CD14-positive monocyte (primary cell): ENCODE data around the gene SCUBE1. TPM values are rescaled to one million over a fixed set of nuclear protein-coding genes. Genes with fewer than 3 reads are reported as not detected.

ENCODE experiments used
- DNase-seq, 3 donors: peaks; one replicate each; pipeline ENCODE4 v3.0.0-alpha.2; 2011 to 2022
- H2AFZ ChIP-seq: 2 replicates; pipeline ENCODE4 v1.6.0; 2012; ENCODE audit warnings: mild to moderate bottlenecking, low read depth, low read length, inconsistent platforms; ENCODE audit not compliant: insufficient read depth, poor library complexity, severe bottlenecking
- H3K27ac ChIP-seq, 2 donors: 1 replicate in 1 of 2; 2 replicates in 1 of 2; pipeline ENCODE4 v1.5.1; 2012 to 2013; ENCODE audit warnings: low read length in 2 of 2, control low read depth in 1 of 2, inconsistent platforms in 1 of 2, low read depth in 1 of 2, mild to moderate bottlenecking in 1 of 2
- H3K27me3 ChIP-seq, 2 donors: one replicate each; pipeline versions ENCODE4 v1.6.0 to v1.6.1; 2011 to 2013; ENCODE audit warnings: low read length in 2 of 2; ENCODE audit not compliant: control insufficient read depth in 2 of 2, insufficient read depth in 2 of 2
- H3K36me3 ChIP-seq, 2 donors: replicated peaks in 1 of 2; 1 replicate in 1 of 2; 2 replicates in 1 of 2; pipeline versions ENCODE4 v1.5.1 to v1.6.1; 2012 to 2013; ENCODE audit warnings: low read length in 2 of 2, control low read depth in 1 of 2, inconsistent platforms in 1 of 2, mild to moderate bottlenecking in 1 of 2; ENCODE audit not compliant: insufficient read depth in 2 of 2, control insufficient read depth in 1 of 2
- H3K4me1 ChIP-seq, 2 donors: 1 replicate in 1 of 2; 2 replicates in 1 of 2; pipeline versions ENCODE4 v1.5.1 to v1.6.1; 2012 to 2013; ENCODE audit warnings: low read length in 2 of 2, control low read depth in 1 of 2, inconsistent platforms in 1 of 2, mild to moderate bottlenecking in 1 of 2, moderate library complexity in 1 of 2; ENCODE audit not compliant: insufficient read depth in 2 of 2, control insufficient read depth in 1 of 2
- H3K4me2 ChIP-seq: replicated peaks from 2 replicates; pipeline ENCODE3; 2012; ENCODE audit warnings: low read length, moderate library complexity, mild to moderate bottlenecking; ENCODE audit not compliant: poor library complexity, severe bottlenecking; ENCODE audit errors: extremely low read depth
- H3K4me3 ChIP-seq, 3 experiments: fragments of 200-600 bp in 1 of 3; sonication (generic) in 1 of 3; replicated peaks in 1 of 3; 1 replicate in 2 of 3; 2 replicates in 1 of 3; pipeline ENCODE4 v1.5.1; 2011 to 2013; ENCODE audit warnings: low read length in 3 of 3, mild to moderate bottlenecking in 3 of 3, control low read depth in 2 of 3, low read depth in 2 of 3, inconsistent platforms in 1 of 3, moderate library complexity in 1 of 3
- H3K79me2 ChIP-seq: 2 replicates; pipeline ENCODE4 v1.6.0; 2012; ENCODE audit warnings: mild to moderate bottlenecking, control low read depth, inconsistent platforms, low read length, moderate library complexity; ENCODE audit not compliant: insufficient read depth
- H3K9ac ChIP-seq: 2 replicates; pipeline ENCODE4 v1.6.0; 2017; ENCODE audit warnings: low read length, mild to moderate bottlenecking; ENCODE audit not compliant: insufficient read depth, poor library complexity, severe bottlenecking
- H3K9me3 ChIP-seq, 2 donors: replicated peaks in 1 of 2; 1 replicate in 1 of 2; 2 replicates in 1 of 2; pipeline versions ENCODE4 v1.5.1 to v1.6.1; 2012 to 2013; ENCODE audit warnings: low read length in 2 of 2, control low read depth in 1 of 2; ENCODE audit not compliant: control insufficient read depth in 1 of 2, insufficient read depth in 1 of 2
- H4K20me1 ChIP-seq: 2 replicates; pipeline ENCODE4 v1.6.0; 2012; ENCODE audit warnings: mild to moderate bottlenecking, low read length, control low read depth, moderate library complexity; ENCODE audit not compliant: insufficient read depth
- H3K27ac Mint-ChIP-seq, 7 donors: one replicate each; pipeline ENCODE4 v1.8.0; 2020; ENCODE audit warnings: mild to moderate bottlenecking in 7 of 7, mixed read lengths in 7 of 7, moderate library complexity in 6 of 7, inconsistent platforms in 2 of 7
- H3K27me3 Mint-ChIP-seq, 3 donors: one replicate each; pipeline ENCODE4 v1.8.0; 2021 to 2022; ENCODE audit warnings: low read depth in 3 of 3, mild to moderate bottlenecking in 3 of 3, mixed read lengths in 3 of 3, moderate library complexity in 3 of 3, inconsistent platforms in 1 of 3
- H3K36me3 Mint-ChIP-seq, 2 donors: one replicate each; pipeline ENCODE4 v1.8.0; 2020; ENCODE audit warnings: mixed read lengths in 2 of 2, inconsistent platforms in 1 of 2, mild to moderate bottlenecking in 1 of 2
- H3K4me1 Mint-ChIP-seq: one replicate; pipeline ENCODE4 v1.8.0; 2020; ENCODE audit warnings: mild to moderate bottlenecking, mixed read lengths
- H3K4me3 Mint-ChIP-seq, 2 donors: one replicate each; pipeline ENCODE4 v1.8.0; 2020; ENCODE audit warnings: mild to moderate bottlenecking in 2 of 2, mixed read lengths in 2 of 2, moderate library complexity in 1 of 2
- H3K9me3 Mint-ChIP-seq, 7 donors: one replicate each; pipeline ENCODE4 v1.8.0; 2020 to 2022; ENCODE audit warnings: mixed read lengths in 7 of 7, mild to moderate bottlenecking in 6 of 7, moderate library complexity in 6 of 7, inconsistent platforms in 2 of 7
- CTCF ChIP-seq: fragments of 200-600 bp; IDR thresholded peaks from one replicate; pipeline ENCODE4 v1.8.0; 2022; ENCODE audit warnings: antibody characterized with exemption, mild to moderate bottlenecking
- WGBS: methylation state at CpG from one replicate; pipeline ENCODE4 v1.1.5; 2013; ENCODE audit warnings: missing lambda C conversion rate; ENCODE audit not compliant: insufficient coverage; 5-methylcytosine and 5-hydroxymethylcytosine counted together
- intact Hi-C, 2 donors: fragments of 100-400 bp; cut with micrococcal nuclease; formaldehyde crosslinking; loops; one replicate each; pipeline versions ENCODE4 v1.15.0 to v1.15.1; 2023
- polyA plus RNA-seq, 3 donors: library from polyadenylated mRNA; depleted of rRNA in 1 of 3; unstranded in 2 of 3; stranded (reverse) in 1 of 3; fragments of 300-500 nt in 2 of 3; fragments of >200 nt in 1 of 3; fragmentation: Illumina TruSeq in 2 of 3; gene quantifications; 1 replicate in 2 of 3; 2 replicates in 1 of 3; pipeline ENCODE4 v1.2.3, GENCODE V29; 2012 to 2021

The SCUBE1 gene
- polyA plus RNA-seq, 3 donors = 0.20 to 0.32 (median 0.26) TPM

DNA sequence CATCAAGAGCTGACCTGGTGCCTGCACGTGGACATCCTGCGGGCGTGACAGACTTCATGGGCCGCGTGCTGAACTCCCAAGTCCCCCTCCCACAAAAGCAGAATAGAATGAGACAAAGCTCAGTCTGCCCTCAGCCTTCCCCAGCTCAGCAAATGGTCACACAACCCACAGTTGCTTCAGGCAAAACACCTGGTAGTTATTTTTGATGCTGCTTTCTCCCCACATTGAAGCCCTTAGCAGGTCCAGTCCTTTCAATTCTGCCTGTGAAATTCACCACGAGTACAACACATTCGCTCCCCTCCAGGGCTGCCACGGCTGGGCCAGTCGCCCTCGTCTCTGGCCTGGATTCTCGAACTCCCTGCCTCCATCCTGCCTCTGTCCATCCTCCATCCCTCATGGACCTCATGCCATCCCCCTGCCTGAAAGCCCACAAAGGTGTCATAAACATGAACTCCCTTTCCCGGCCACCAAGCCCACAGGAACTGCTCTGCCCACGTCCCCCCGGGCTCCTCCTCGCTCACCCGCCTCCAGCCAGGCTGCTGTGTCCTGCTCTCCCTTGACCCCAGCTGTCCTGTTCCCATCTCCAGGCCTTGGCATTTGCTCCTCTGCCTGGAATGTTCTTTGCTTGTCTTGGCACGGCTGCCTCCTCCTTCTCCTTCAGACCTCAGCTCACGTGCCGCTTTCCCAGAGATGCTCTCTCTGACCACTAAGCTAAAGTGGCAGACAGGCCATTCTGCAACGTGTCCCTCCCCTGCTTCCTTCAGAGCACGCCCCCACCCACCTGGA is 42.1 kb downstream of the SCUBE1 start:
- Histone ChIP-seq H3K4me3 (no peak overlapping the region), H3K4me2 (no peak overlapping the region), H3K27ac (no peak overlapping the region), H4K20me1 (no peaks in the 10 kb centered on the region), H3K9me3 (no peaks in the 10 kb centered on the region), H3K79me2 (no peaks in the 10 kb centered on the region), H3K27me3 (no peaks in the 10 kb centered on the region), H3K4me1 (no peaks in the 10 kb centered on the region), H3K36me3 (no peaks in the 10 kb centered on the region), H2AFZ (no peak overlapping the region), H3K9ac (no peak overlapping the region)
- TF ChIP-seq CTCF = no peak
- no peak for DNase-seq
- H3K27me3 Mint-ChIP-seq = peaks cover 0 to 3% (median 1%) of the 10 kb centered on the region in 3 donors
- no peaks in the 10 kb centered on the region for H3K4me1 Mint-ChIP-seq
- no peak overlapping the region for H3K4me3 Mint-ChIP-seq
- WGBS = 91% methylated on average over 17 of the region's 21 CpGs
- intact Hi-C loops = no loop called here
- H3K9me3 Mint-ChIP-seq = no peaks in the 10 kb centered on the region
- H3K36me3 Mint-ChIP-seq = no peaks in the 10 kb centered on the region
- H3K27ac Mint-ChIP-seq = peak overlapping the region in 1 of 7 donors; percentile 71

GRCh38 chr22:43299736-43300135 is 43.4 kb downstream of the SCUBE1 start:
- TF ChIP-seq CTCF = no peak
- Histone ChIP-seq H3K79me2 (no peaks in the 10 kb centered on the region), H3K9ac (no peak overlapping the region), H3K36me3 (no peaks in the 10 kb centered on the region), H3K4me2 (no peak overlapping the region), H2AFZ (no peak overlapping the region), H3K27me3 (no peaks in the 10 kb centered on the region), H3K4me3 (no peak overlapping the region), H3K9me3 (no peaks in the 10 kb centered on the region), H3K27ac (no peak overlapping the region), H4K20me1 (no peaks in the 10 kb centered on the region), H3K4me1 (peaks cover 6 to 8% of the 10 kb centered on the region in 2 donors)
- Mint-ChIP-seq H3K9me3 (no peaks in the 10 kb centered on the region), H3K4me3 (no peak overlapping the region), H3K27ac (no peak overlapping the region), H3K4me1 (peaks cover 7% of the 10 kb centered on the region), H3K36me3 (no peaks in the 10 kb centered on the region), H3K27me3 (peaks cover 0 to 3% (median 1%) of the 10 kb centered on the region in 3 donors)
- no peak for DNase-seq
- intact Hi-C loops = no loop called here
- 89% methylated on average over 7 of the region's 12 CpGs for WGBS
